HCT116 (cell line): ENCODE data around the gene TXNDC9. TPM values are rescaled to one million over a fixed set of nuclear protein-coding genes. Genes with fewer than 3 reads are reported as not detected.

Experiments used
- ATAC-seq: fragments of 200-7000 bp; cut with Tn5 transposase; 2 replicates; pipeline ENCODE4 v1.9.1; 2020; ENCODE audit warnings: mild to moderate bottlenecking, moderate library complexity
- BruUV-seq: library from RNA; stranded (reverse); fragments of 400-500 nt; replicated peaks from 2 replicates; lab custom pipeline; 2021; lab: Mats Ljungman, UMichigan
- CTCF ChIA-PET: fragments of 300-600 bp; sonication (Branson Sonifier 250); formaldehyde crosslinking; loops from one replicate; lab custom pipeline; 2021; ENCODE audit warnings: antibody characterized with exemption; lab: Charles Lee
- POLR2A ChIA-PET: fragments of 300-600, 350-600 bp; sonication (Branson Sonifier 250); formaldehyde crosslinking; loops from one replicate; lab custom pipeline; 2021; ENCODE audit warnings: antibody characterized with exemption; lab: Charles Lee
- RAD21 ChIA-PET, 2 experiments: fragments of 300-600 bp; sonication (Branson Sonifier 250); formaldehyde crosslinking; loops; one replicate each; lab custom pipeline; 2023; ENCODE audit warnings: low total read pairs in 2 of 2; ENCODE audit not compliant: uncharacterized antibody in 2 of 2, unreplicated experiment in 2 of 2, low non-redundant PET in 1 of 2; lab: Charles Lee
- DNase-seq: peaks from one replicate; pipeline ENCODE4 v3.0.0-alpha.2; 2010; ENCODE audit warnings: low read depth, low spot score
- H2AFZ ChIP-seq: fragments of 200-600 bp; shearing (Covaris generic), sonication (generic); 2 replicates; pipeline ENCODE4 v1.6.1; 2017; ENCODE audit warnings: low read depth, mixed run types, mixed read lengths, antibody characterized with exemption, low read length; ENCODE audit not compliant: poor library complexity, severe bottlenecking
- H3K27ac ChIP-seq: 2 replicates; pipeline ENCODE4 v1.5.1; 2012; ENCODE audit warnings: low read depth, low read length
- H3K27me3 ChIP-seq: fragments of 200-600 bp; sonication (generic); 2 replicates; pipeline ENCODE4 v1.6.1; 2016; ENCODE audit warnings: mixed run types, low read length, mixed read lengths; ENCODE audit not compliant: insufficient read depth
- H3K36me3 ChIP-seq, 2 experiments: fragments of 200-500 bp in 1 of 2; fragments of 200-600 bp in 1 of 2; sonication (Bioruptor generic) in 1 of 2; sonication (generic) in 1 of 2; 2 replicates each; pipeline versions ENCODE4 v1.5.1 to v1.6.1; 2014 to 2016; ENCODE audit warnings: low read length in 2 of 2, inconsistent platforms in 1 of 2, mixed read lengths in 1 of 2, mixed run types in 1 of 2; ENCODE audit not compliant: insufficient read depth in 2 of 2, control insufficient read depth in 1 of 2
- H3K4me1 ChIP-seq, 2 experiments: fragments of 200-600 bp in 1 of 2; sonication (generic) in 1 of 2; 2 replicates each; pipeline versions ENCODE4 v1.5.1 to v1.6.1; 2012 to 2017; ENCODE audit warnings: low read length in 2 of 2, inconsistent platforms in 1 of 2, mild to moderate bottlenecking in 1 of 2, mixed read lengths in 1 of 2, mixed run types in 1 of 2, moderate library complexity in 1 of 2; ENCODE audit not compliant: insufficient read depth in 2 of 2, control insufficient read depth in 1 of 2
- H3K4me2 ChIP-seq: fragments of 200-600 bp; sonication (generic); 2 replicates; pipeline ENCODE4 v1.6.1; 2017; ENCODE audit warnings: mixed run types, low read length, mixed read lengths
- H3K4me3 ChIP-seq, 2 experiments: fragments of 200-600 bp in 1 of 2; sonication (generic) in 1 of 2; replicated peaks in 1 of 2; 2 replicates each; pipeline ENCODE4 v1.5.1; 2011 to 2016; ENCODE audit warnings: low read length in 2 of 2, control low read depth in 1 of 2, low read depth in 1 of 2, mild to moderate bottlenecking in 1 of 2, mixed read lengths in 1 of 2, mixed run types in 1 of 2
- H3K79me2 ChIP-seq: fragments of 200-600 bp; sonication (generic); 2 replicates; pipeline ENCODE4 v1.6.1; 2017; ENCODE audit warnings: mild to moderate bottlenecking, mixed run types, low read length, moderate library complexity, mixed read lengths; ENCODE audit not compliant: insufficient read depth
- H3K9ac ChIP-seq: fragments of 200-600 bp; sonication (generic); 2 replicates; pipeline ENCODE4 v1.6.1; 2016; ENCODE audit warnings: low read length, mixed read lengths
- H3K9me2 ChIP-seq: fragments of 200-600 bp; sonication (generic), shearing (Covaris generic); 2 replicates; pipeline ENCODE4 v1.6.1; 2017; ENCODE audit warnings: mixed run types, mild to moderate bottlenecking, moderate library complexity; ENCODE audit not compliant: insufficient read depth
- H3K9me3 ChIP-seq, 2 experiments: fragments of 200-500 bp in 1 of 2; fragments of 200-600 bp in 1 of 2; sonication (Bioruptor generic) in 1 of 2; sonication (generic) in 1 of 2; 2 replicates each; pipeline ENCODE4 v1.6.1; 2014 to 2017; ENCODE audit warnings: low read length in 2 of 2, mixed read lengths in 2 of 2, inconsistent platforms in 1 of 2, low read depth in 1 of 2, mild to moderate bottlenecking in 1 of 2, mixed run types in 1 of 2, moderate library complexity in 1 of 2; ENCODE audit not compliant: control insufficient read depth in 1 of 2, insufficient read depth in 1 of 2
- H4K20me1 ChIP-seq: fragments of 200-600 bp; sonication (generic), shearing (Covaris generic); 2 replicates; pipeline ENCODE4 v1.6.1; 2017; ENCODE audit warnings: mixed run types, mild to moderate bottlenecking, moderate library complexity; ENCODE audit not compliant: insufficient read depth
- CBX3 ChIP-seq: IDR thresholded peaks from 2 replicates; pipeline ENCODE4 v1.6.1; 2012; ENCODE audit warnings: low read depth
- CEBPB ChIP-seq: IDR thresholded peaks from 2 replicates; pipeline ENCODE4 v1.6.1; 2012; ENCODE audit warnings: low read depth
- EGR1 ChIP-seq: IDR thresholded peaks from 2 replicates; pipeline ENCODE4 v1.6.1; 2012; ENCODE audit warnings: low read depth
- FOSL1 ChIP-seq: IDR thresholded peaks from 2 replicates; pipeline ENCODE4 v1.6.1; 2012; ENCODE audit warnings: low read depth
- intact Hi-C: fragments of 100-400 bp; cut with micrococcal nuclease; formaldehyde crosslinking; loops from 2 replicates; pipeline ENCODE4 v1.10.0; 2022
- total RNA-seq: library from RNA; stranded (reverse); gene quantifications from one replicate; pipeline ENCODE4 v1.2.1, GENCODE V29; 2021; ENCODE audit not compliant: unreplicated experiment

The TXNDC9 gene
- total RNA-seq, 1 experiment from 2014 or later, result 18.3 TPM

GRCh38 chr2:99350194-99350593 is 14.1 kb upstream of the TXNDC9 start:
- intact Hi-C loops, result no loop called here
- POLR2A ChIA-PET, result no interaction called here
- no peak overlapping the region for H3K9ac ChIP-seq
- TF ChIP-seq EGR1 (no peak), CEBPB (no peak), CBX3 (no peak)
- no TSS peak for BruUV-seq
- H3K4me2 ChIP-seq, result no peak overlapping the region
- H3K9me2 ChIP-seq, result no peaks in the 10 kb centered on the region
- no peak overlapping the region for H3K27ac ChIP-seq
- H2AFZ ChIP-seq, result no peak overlapping the region
- H3K4me3 ChIP-seq, result no peak overlapping the region
- no peaks in the 10 kb centered on the region for H3K27me3 ChIP-seq
- H3K36me3 ChIP-seq, result no peaks in the 10 kb centered on the region
- peaks cover 39% of the 10 kb centered on the region; the same call in 1 of the 2 replicates for H4K20me1 ChIP-seq
- CTCF ChIA-PET, result no interaction called here
- no peaks in the 10 kb centered on the region for H3K9me3 ChIP-seq
- H3K4me1 ChIP-seq, result no peaks in the 10 kb centered on the region
- H3K79me2 ChIP-seq, result peaks cover 100% of the 10 kb centered on the region
- DNase-seq, result no peak
- no peak for ATAC-seq
- RAD21 ChIA-PET, result no interaction called here

GRCh38 chr2:99348173-99348572 is 12.0 kb upstream of the TXNDC9 start:
- H4K20me1 ChIP-seq, result peaks cover 29% of the 10 kb centered on the region; the same call in 1 of the 2 replicates

More at GRCh38 chr2:99348173-99348572, 12.0 kb upstream of the TXNDC9 start:
- Histone ChIP-seq H3K4me3 (no peak overlapping the region), H3K36me3 (no peaks in the 10 kb centered on the region), H3K4me2 (no peak overlapping the region), H3K9ac (no peak overlapping the region), H3K9me2 (no peaks in the 10 kb centered on the region), H3K27ac (no peak overlapping the region), H3K9me3 (no peaks in the 10 kb centered on the region), H3K79me2 (peaks cover 100% of the 10 kb centered on the region), H3K27me3 (no peaks in the 10 kb centered on the region), H2AFZ (no peak overlapping the region), H3K4me1 (no peaks in the 10 kb centered on the region)
- no peak for TF ChIP-seq FOSL1
- no TSS peak for BruUV-seq
- ChIA-PET RAD21 (no interaction called here), POLR2A (interaction anchor here (3.4 kb wide), 1 partner anchor 11 kb away, joined by 14 read pairs; the partner anchor contains the start of genes EIF5B and TXNDC9), CTCF (interaction anchor here (2.0 kb wide), 1 partner anchor 11 kb away, joined by 9 read pairs; the partner anchor contains the start of gene EIF5B)
- no peak for DNase-seq
- no peak for ATAC-seq
- intact Hi-C loops, result no loop called here
